ENCODE results near the gene PTF1A.

PTF1A gene

GRCh38 chr10:23150091-23150490 is 42.0 kb upstream of the PTF1A start:
- Histone ChIP-seq H3K79me2 (ENCODE audit: insufficient read depth, low read depth) (no peaks in the 10 kb centered on the region), H3K4me2 (no peak overlapping the region), H4K20me1 (ENCODE audit: insufficient read depth) (no peaks in the 10 kb centered on the region), H3K27ac (no peak overlapping the region), H3K36me3 (ENCODE audit: insufficient read depth) (no peaks in the 10 kb centered on the region), H2AFZ (ENCODE audit: low read depth) (no peak overlapping the region), H3K9ac (no peak overlapping the region), H3K27me3 (ENCODE audit: insufficient read depth, low read depth) (no peaks in the 10 kb centered on the region), H3K4me3 (IDR thresholded peaks at IDR 0.05; ENCODE audit: insufficient read depth, low read depth, low read length) (no peak overlapping the region), H3K4me1 (ENCODE audit: low read depth, poor library complexity, severe bottlenecking) (no peaks in the 10 kb centered on the region)
- TF ChIP-seq, protein P1, sequence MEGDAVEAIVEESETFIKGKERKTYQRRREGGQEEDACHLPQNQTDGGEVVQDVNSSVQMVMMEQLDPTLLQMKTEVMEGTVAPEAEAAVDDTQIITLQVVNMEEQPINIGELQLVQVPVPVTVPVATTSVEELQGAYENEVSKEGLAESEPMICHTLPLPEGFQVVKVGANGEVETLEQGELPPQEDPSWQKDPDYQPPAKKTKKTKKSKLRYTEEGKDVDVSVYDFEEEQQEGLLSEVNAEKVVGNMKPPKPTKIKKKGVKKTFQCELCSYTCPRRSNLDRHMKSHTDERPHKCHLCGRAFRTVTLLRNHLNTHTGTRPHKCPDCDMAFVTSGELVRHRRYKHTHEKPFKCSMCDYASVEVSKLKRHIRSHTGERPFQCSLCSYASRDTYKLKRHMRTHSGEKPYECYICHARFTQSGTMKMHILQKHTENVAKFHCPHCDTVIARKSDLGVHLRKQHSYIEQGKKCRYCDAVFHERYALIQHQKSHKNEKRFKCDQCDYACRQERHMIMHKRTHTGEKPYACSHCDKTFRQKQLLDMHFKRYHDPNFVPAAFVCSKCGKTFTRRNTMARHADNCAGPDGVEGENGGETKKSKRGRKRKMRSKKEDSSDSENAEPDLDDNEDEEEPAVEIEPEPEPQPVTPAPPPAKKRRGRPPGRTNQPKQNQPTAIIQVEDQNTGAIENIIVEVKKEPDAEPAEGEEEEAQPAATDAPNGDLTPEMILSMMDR (conservative IDR thresholded peaks at IDR 0.05; ENCODE audit: low read depth, low read length), result no peak

DNA sequence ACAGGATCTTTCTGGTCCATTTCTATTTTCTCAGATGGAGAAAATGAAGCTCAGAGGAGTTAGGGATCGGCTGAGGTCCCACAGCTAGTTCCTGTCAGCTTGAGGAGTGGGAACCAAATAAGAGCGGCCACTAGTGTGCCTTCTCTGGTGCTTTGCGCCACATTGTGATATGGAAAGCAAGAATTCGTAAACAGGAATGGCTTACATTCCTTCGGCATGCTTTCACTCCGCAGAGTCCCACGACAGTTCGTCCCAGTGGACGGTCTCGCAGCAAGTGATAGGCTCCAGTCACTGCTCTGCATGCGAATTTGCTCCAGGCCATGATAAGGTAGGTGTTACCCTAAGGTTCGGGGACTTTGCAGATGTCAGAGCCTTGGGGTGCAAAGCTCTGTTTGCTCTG is 41.5 kb upstream of the PTF1A start:
- H4K20me1 ChIP-seq (ENCODE audit: insufficient read depth), result no peaks in the 10 kb centered on the region
- no peaks in the 10 kb centered on the region for H3K4me1 ChIP-seq (ENCODE audit: low read depth, poor library complexity, severe bottlenecking)
- no peaks in the 10 kb centered on the region for H3K36me3 ChIP-seq (ENCODE audit: insufficient read depth)
- no peak overlapping the region for H3K9ac ChIP-seq
- H3K27me3 ChIP-seq (ENCODE audit: insufficient read depth, low read depth), result no peaks in the 10 kb centered on the region
- H3K4me3 ChIP-seq (IDR thresholded peaks at IDR 0.05; ENCODE audit: insufficient read depth, low read depth, low read length), result no peak overlapping the region
- no peaks in the 10 kb centered on the region for H3K79me2 ChIP-seq (ENCODE audit: insufficient read depth, low read depth)
- H3K27ac ChIP-seq, result no peak overlapping the region
- TF ChIP-seq, protein P1 (conservative IDR thresholded peaks at IDR 0.05; ENCODE audit: low read depth, low read length), result no peak
- no peak overlapping the region for H2AFZ ChIP-seq (ENCODE audit: low read depth)
- no peak overlapping the region for H3K4me2 ChIP-seq

- no peak overlapping the region for H3K4me3 ChIP-seq (IDR thresholded peaks at IDR 0.05; ENCODE audit: insufficient read depth, low read depth, low read length)
- H3K27me3 ChIP-seq (ENCODE audit: insufficient read depth, low read depth), result no peaks in the 10 kb centered on the region
- H3K4me1 ChIP-seq (ENCODE audit: low read depth, poor library complexity, severe bottlenecking), result no peaks in the 10 kb centered on the region
- H4K20me1 ChIP-seq (ENCODE audit: insufficient read depth), result no peaks in the 10 kb centered on the region
- TF ChIP-seq, protein P1 (conservative IDR thresholded peaks at IDR 0.05; ENCODE audit: low read depth, low read length), result no peak
- H2AFZ ChIP-seq (ENCODE audit: low read depth), result no peak overlapping the region
- no peaks in the 10 kb centered on the region for H3K79me2 ChIP-seq (ENCODE audit: insufficient read depth, low read depth)
- H3K4me2 ChIP-seq, result no peak overlapping the region
- H3K9ac ChIP-seq, result no peak overlapping the region
- no peaks in the 10 kb centered on the region for H3K36me3 ChIP-seq (ENCODE audit: insufficient read depth)
- no peak overlapping the region for H3K27ac ChIP-seq
Measured at GRCh38 chr10:23151071-23151470, 41.0 kb upstream of the PTF1A start.

DNA sequence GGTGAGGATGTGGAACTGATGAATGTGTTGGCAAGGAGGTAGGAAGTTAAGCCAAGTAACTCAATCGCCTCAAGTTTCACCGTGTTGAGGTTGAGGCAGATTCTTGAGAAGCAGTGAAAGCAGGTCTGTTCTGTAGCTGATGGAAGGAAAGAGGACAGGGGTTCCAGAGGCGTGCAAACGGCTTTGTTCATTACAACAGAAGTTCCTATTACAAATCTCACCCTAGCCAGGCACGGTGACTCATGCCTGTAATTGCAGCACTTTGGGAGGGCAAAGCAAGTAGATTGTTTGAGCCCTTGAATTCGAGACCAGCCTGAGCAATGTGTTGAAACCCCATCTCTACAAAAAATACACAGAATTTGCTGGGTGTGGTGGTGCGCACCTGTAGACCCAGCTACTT is 36.9 kb upstream of the PTF1A start:
- H2AFZ ChIP-seq (ENCODE audit: low read depth), result no peak overlapping the region
- no peaks in the 10 kb centered on the region for H3K79me2 ChIP-seq (ENCODE audit: insufficient read depth, low read depth)
- H3K27ac ChIP-seq, result no peak overlapping the region
- no peaks in the 10 kb centered on the region for H4K20me1 ChIP-seq (ENCODE audit: insufficient read depth)
- no peaks in the 10 kb centered on the region for H3K27me3 ChIP-seq (ENCODE audit: insufficient read depth, low read depth)
- H3K4me1 ChIP-seq (ENCODE audit: low read depth, poor library complexity, severe bottlenecking), result peaks cover 6% of the 10 kb centered on the region
- TF ChIP-seq, protein P1 (conservative IDR thresholded peaks at IDR 0.05; ENCODE audit: low read depth, low read length), result no peak
- H3K9ac ChIP-seq, result no peak overlapping the region
- H3K4me3 ChIP-seq (IDR thresholded peaks at IDR 0.05; ENCODE audit: insufficient read depth, low read depth, low read length), result no peak overlapping the region
- no peak overlapping the region for H3K4me2 ChIP-seq
- H3K36me3 ChIP-seq (ENCODE audit: insufficient read depth), result no peaks in the 10 kb centered on the region
